Endothelial cell (in vitro differentiated cells): ENCODE measurements around the gene ZNF362. TPM values are rescaled to one million over a fixed set of nuclear protein-coding genes. Genes with fewer than 3 reads are reported as not detected.

Experiments used
- DNase-seq: peaks from one replicate; pipeline ENCODE4 v3.0.0; 2021; ENCODE audit warnings: low spot score
- H3K27ac Mint-ChIP-seq: one replicate; pipeline ENCODE4 v1.8.0; 2021; ENCODE audit warnings: mixed read lengths, inconsistent platforms; ENCODE audit not compliant: unreplicated experiment
- H3K27me3 Mint-ChIP-seq: one replicate; pipeline ENCODE4 v1.8.0; 2021; ENCODE audit warnings: mild to moderate bottlenecking, moderate library complexity, mixed read lengths, inconsistent platforms; ENCODE audit not compliant: unreplicated experiment
- H3K36me3 Mint-ChIP-seq: one replicate; pipeline ENCODE4 v1.8.0; 2021; ENCODE audit warnings: mild to moderate bottlenecking, low read depth, mixed read lengths, inconsistent platforms; ENCODE audit not compliant: unreplicated experiment
- H3K4me1 Mint-ChIP-seq: one replicate; pipeline ENCODE4 v1.8.0; 2021; ENCODE audit warnings: mild to moderate bottlenecking, mixed read lengths, inconsistent platforms; ENCODE audit not compliant: unreplicated experiment
- H3K4me3 Mint-ChIP-seq: one replicate; pipeline ENCODE4 v1.8.0; 2021; ENCODE audit warnings: mild to moderate bottlenecking, mixed read lengths, inconsistent platforms; ENCODE audit not compliant: unreplicated experiment
- H3K9me3 Mint-ChIP-seq: one replicate; pipeline ENCODE4 v1.8.0; 2021; ENCODE audit warnings: mixed read lengths, inconsistent platforms; ENCODE audit not compliant: unreplicated experiment
- CTCF ChIP-seq: fragments of 200-600 bp; sonication (generic); IDR thresholded peaks from one replicate; pipeline ENCODE4 v1.5.0; 2021; ENCODE audit warnings: antibody characterized with exemption; ENCODE audit not compliant: unreplicated experiment
- total RNA-seq: library from RNA; stranded (reverse); fragmentation: NEBNext Ultra II Directional; extraction: Animal tissue kit (Norgen Biotek cat#: 25700); gene quantifications from one replicate; pipeline ENCODE4 v1.2.1, GENCODE V29; 2021; ENCODE audit not compliant: unreplicated experiment

ZNF362 gene
- total RNA-seq, 1 donor from 2014 or later: 70.0 TPM

GRCh38 chr1:33292726-33293340 is 36.5 kb downstream of the ZNF362 start:
- H3K27me3 Mint-ChIP-seq: peaks cover 1% of the 10 kb centered on the region
- peaks cover 10% of the 10 kb centered on the region for H3K4me1 Mint-ChIP-seq
- H3K4me3 Mint-ChIP-seq: no peak overlapping the region
- H3K9me3 Mint-ChIP-seq: no peaks in the 10 kb centered on the region
- no peak for DNase-seq
- peaks cover 49% of the 10 kb centered on the region for H3K36me3 Mint-ChIP-seq
- no peak overlapping the region for H3K27ac Mint-ChIP-seq
- TF ChIP-seq CTCF: no peak

GRCh38 chr1:33294071-33295010 is 38.0 kb downstream of the ZNF362 start:
- peaks cover 50% of the 10 kb centered on the region for H3K36me3 Mint-ChIP-seq
- no peak for TF ChIP-seq CTCF
- H3K27ac Mint-ChIP-seq: peak overlapping the region; percentile 34
- no peak for DNase-seq
- no peaks in the 10 kb centered on the region for H3K9me3 Mint-ChIP-seq
- peaks cover 1% of the 10 kb centered on the region for H3K27me3 Mint-ChIP-seq
- H3K4me3 Mint-ChIP-seq: peak overlapping the region; percentile 65
- no peaks in the 10 kb centered on the region for H3K4me1 Mint-ChIP-seq

- Mint-ChIP-seq H3K27ac (no peak overlapping the region), H3K4me3 (no peak overlapping the region), H3K36me3 (peaks cover 45% of the 10 kb centered on the region), H3K9me3 (no peaks in the 10 kb centered on the region), H3K4me1 (no peaks in the 10 kb centered on the region), H3K27me3 (peaks cover 1% of the 10 kb centered on the region)
- TF ChIP-seq CTCF: no peak
- DNase-seq: no peak
These were observed 38.7 kb downstream of the ZNF362 start for GRCh38 chr1:33295023-33295422.

GRCh38 chr1:33295450-33296081 is 39.3 kb downstream of the ZNF362 start:
- Mint-ChIP-seq H3K27ac (no peak overlapping the region), H3K4me3 (no peak overlapping the region), H3K9me3 (no peaks in the 10 kb centered on the region), H3K4me1 (no peaks in the 10 kb centered on the region), H3K27me3 (peaks cover 1% of the 10 kb centered on the region), H3K36me3 (peaks cover 50% of the 10 kb centered on the region)
- peak; percentile 63 for DNase-seq
- peak; percentile 98 for TF ChIP-seq CTCF
